ENCODE data around the gene JMJD6.
"Not testable (repeated sequence)": the region's sequence is repeated elsewhere in the genome, so short reads cannot be mapped to it uniquely, and the experiment has no call there.

The JMJD6 gene

GRCh38 chr17:76706817-76707216 lies 19.6 kb downstream of the JMJD6 start:
- TF ChIP-seq CTCF (IDR thresholded peaks at IDR 0.05; ENCODE audit: low read depth, low read length): no peak
- no peak overlapping the region for H3K4me3 ChIP-seq (ENCODE audit: low read depth, low read length)

GRCh38 chr17:76704805-76705204 lies 21.6 kb downstream of the JMJD6 start:
- H3K4me3 ChIP-seq (ENCODE audit: low read depth, low read length): no peak overlapping the region
- no peak for TF ChIP-seq CTCF (IDR thresholded peaks at IDR 0.05; ENCODE audit: low read depth, low read length)

GRCh38 chr17:76702941-76703637 lies 23.3 kb downstream of the JMJD6 start:
- H3K4me3 ChIP-seq (ENCODE audit: low read depth, low read length): no peak overlapping the region
- no peak for TF ChIP-seq CTCF (IDR thresholded peaks at IDR 0.05; ENCODE audit: low read depth, low read length)

GRCh38 chr17:76702076-76702475 lies 24.3 kb downstream of the JMJD6 start:
- no peak overlapping the region for H3K4me3 ChIP-seq (ENCODE audit: low read depth, low read length)
- no peak for TF ChIP-seq CTCF (IDR thresholded peaks at IDR 0.05; ENCODE audit: low read depth, low read length)

GRCh38 chr17:76701471-76701967 lies 24.9 kb downstream of the JMJD6 start:
- peak overlapping the region; percentile 18; the same call in 1 of the 2 replicates for H3K4me3 ChIP-seq (ENCODE audit: low read depth, low read length)
- TF ChIP-seq CTCF (IDR thresholded peaks at IDR 0.05; ENCODE audit: low read depth, low read length): no peak

- TF ChIP-seq CTCF (IDR thresholded peaks at IDR 0.05; ENCODE audit: low read depth, low read length): no peak
- H3K4me3 ChIP-seq (ENCODE audit: low read depth, low read length): peak overlapping the region; percentile 38
Observed at GRCh38 chr17:76700617-76701470, 25.6 kb downstream of the JMJD6 start.

GRCh38 chr17:76700270-76700616 lies 26.2 kb downstream of the JMJD6 start:
- H3K4me3 ChIP-seq (ENCODE audit: low read depth, low read length): peak overlapping the region; percentile 3; the same call in 1 of the 2 replicates
- no peak for TF ChIP-seq CTCF (IDR thresholded peaks at IDR 0.05; ENCODE audit: low read depth, low read length)

- not testable (repeated sequence) for H3K4me3 ChIP-seq (ENCODE audit: low read depth, low read length)
Observed at GRCh38 chr17:76698466-76698977, 27.9 kb downstream of the JMJD6 start.

All from WI38 (cell line).